ENCODE results near the gene MBNL1.

- TF ChIP-seq, protein P1, sequence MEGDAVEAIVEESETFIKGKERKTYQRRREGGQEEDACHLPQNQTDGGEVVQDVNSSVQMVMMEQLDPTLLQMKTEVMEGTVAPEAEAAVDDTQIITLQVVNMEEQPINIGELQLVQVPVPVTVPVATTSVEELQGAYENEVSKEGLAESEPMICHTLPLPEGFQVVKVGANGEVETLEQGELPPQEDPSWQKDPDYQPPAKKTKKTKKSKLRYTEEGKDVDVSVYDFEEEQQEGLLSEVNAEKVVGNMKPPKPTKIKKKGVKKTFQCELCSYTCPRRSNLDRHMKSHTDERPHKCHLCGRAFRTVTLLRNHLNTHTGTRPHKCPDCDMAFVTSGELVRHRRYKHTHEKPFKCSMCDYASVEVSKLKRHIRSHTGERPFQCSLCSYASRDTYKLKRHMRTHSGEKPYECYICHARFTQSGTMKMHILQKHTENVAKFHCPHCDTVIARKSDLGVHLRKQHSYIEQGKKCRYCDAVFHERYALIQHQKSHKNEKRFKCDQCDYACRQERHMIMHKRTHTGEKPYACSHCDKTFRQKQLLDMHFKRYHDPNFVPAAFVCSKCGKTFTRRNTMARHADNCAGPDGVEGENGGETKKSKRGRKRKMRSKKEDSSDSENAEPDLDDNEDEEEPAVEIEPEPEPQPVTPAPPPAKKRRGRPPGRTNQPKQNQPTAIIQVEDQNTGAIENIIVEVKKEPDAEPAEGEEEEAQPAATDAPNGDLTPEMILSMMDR (IDR thresholded peaks at IDR 0.05): no peak
- no peak for TF ChIP-seq POLR2A (IDR thresholded peaks at IDR 0.05)
Measured at GRCh38 chr3:152314677-152315353, 46.1 kb downstream of the MBNL1 start.
